Renal cortical epithelial cell (primary cell): ENCODE measurements around the gene RTP5. TPM values are rescaled to one million over a fixed set of nuclear protein-coding genes. Genes with fewer than 3 reads are reported as not detected.
"Not testable (repeated sequence)": the region's sequence is repeated elsewhere in the genome, so short reads cannot be mapped to it uniquely, and the experiment has no call there.

ENCODE experiments used
- DNase-seq: peaks from one replicate; pipeline ENCODE4 v3.0.0-alpha.2; 2011; ENCODE audit warnings: low read depth
- total RNA-seq: library from RNA; depleted of rRNA; stranded (reverse); fragments of >200 nt; gene quantifications from 2 replicates; pipeline ENCODE4 v1.2.3, GENCODE V29; 2014

The RTP5 gene
- total RNA-seq = not detected in 2 replicates

- no peak for DNase-seq
Observed at GRCh38 chr2:241869087-241869961, at the start of gene RTP5. Gene RTP5 (plus strand): TSS chr2:241869729. CDS start chr2:241869757, 28 bp downstream.

- not testable (repeated sequence) for DNase-seq
Observed at GRCh38 chr2:241819947-241820624, 49.4 kb upstream of the RTP5 start.

- DNase-seq = no peak
Observed at GRCh38 chr2:241820625-241821384, 48.7 kb upstream of the RTP5 start.

GRCh38 chr2:241821460-241822263, 47.9 kb upstream of the RTP5 start:
- no peak for DNase-seq

- DNase-seq = no peak
Observed at GRCh38 chr2:241822264-241822623, 47.3 kb upstream of the RTP5 start.

GRCh38 chr2:241823531-241824437, 45.7 kb upstream of the RTP5 start:
- DNase-seq = not testable (repeated sequence)

GRCh38 chr2:241827394-241827793, 42.1 kb upstream of the RTP5 start:
- no peak for DNase-seq

GRCh38 chr2:241833101-241833663, 36.3 kb upstream of the RTP5 start:
- no peak for DNase-seq

GRCh38 chr2:241833756-241834526, 35.6 kb upstream of the RTP5 start:
- not testable (repeated sequence) for DNase-seq

- DNase-seq = no peak
Observed at GRCh38 chr2:241834527-241835210, 34.9 kb upstream of the RTP5 start.

GRCh38 chr2:241835611-241836010, 33.9 kb upstream of the RTP5 start:
- DNase-seq = no peak

GRCh38 chr2:241836292-241836691, 33.2 kb upstream of the RTP5 start:
- DNase-seq = no peak

- no peak for DNase-seq
Observed at GRCh38 chr2:241837197-241837965, 32.1 kb upstream of the RTP5 start.

GRCh38 chr2:241841181-241842066, 28.1 kb upstream of the RTP5 start:
- no peak for DNase-seq

GRCh38 chr2:241842067-241842415, 27.5 kb upstream of the RTP5 start:
- no peak for DNase-seq

GRCh38 chr2:241842620-241843211, 26.8 kb upstream of the RTP5 start:
- no peak for DNase-seq
